WTC11 (cell line): ENCODE measurements around the gene ZNF709. TPM values are rescaled to one million over a fixed set of nuclear protein-coding genes. Genes with fewer than 3 reads are reported as not detected.
"Not testable (repeated sequence)": the region's sequence is repeated elsewhere in the genome, so short reads cannot be mapped to it uniquely, and the experiment has no call there.

Experiments
- ATAC-seq: fragments of 200-7000 bp; cut with Tn5 transposase; 2 replicates; pipeline ENCODE4 v1.10.0; 2021; ENCODE audit warnings: mild to moderate bottlenecking, moderate library complexity
- CTCF ChIA-PET: fragments of 300-600 bp; sonication (Branson Sonifier 250); formaldehyde crosslinking; loops from one replicate; lab custom pipeline; 2021; ENCODE audit warnings: antibody characterized with exemption; lab: Charles Lee
- POLR2A ChIA-PET: fragments of 350-600 bp; sonication (Branson Sonifier 250); formaldehyde crosslinking; loops from one replicate; lab custom pipeline; 2021; ENCODE audit warnings: antibody characterized with exemption; lab: Charles Lee
- DNase-seq: peaks from one replicate; pipeline ENCODE4 v3.0.0; 2021; ENCODE audit warnings: low spot score
- H3K27ac Mint-ChIP-seq: 2 replicates; pipeline ENCODE4 v1.8.0; 2021; ENCODE audit warnings: mixed read lengths
- H3K27me3 Mint-ChIP-seq: 2 replicates; pipeline ENCODE4 v1.8.0; 2021; ENCODE audit warnings: low read depth, mild to moderate bottlenecking, moderate library complexity, mixed read lengths
- H3K36me3 Mint-ChIP-seq: 2 replicates; pipeline ENCODE4 v1.8.0; 2021; ENCODE audit warnings: mixed read lengths
- H3K4me1 Mint-ChIP-seq: 2 replicates; pipeline ENCODE4 v1.8.0; 2022; ENCODE audit warnings: mixed read lengths
- H3K4me3 Mint-ChIP-seq: 2 replicates; pipeline ENCODE4 v1.8.0; 2021; ENCODE audit warnings: mild to moderate bottlenecking, moderate library complexity, mixed read lengths
- H3K9me3 Mint-ChIP-seq: 2 replicates; pipeline ENCODE4 v1.8.0; 2021; ENCODE audit warnings: mixed read lengths
- AFF4 ChIP-seq: sonication (generic); formaldehyde crosslinking; IDR thresholded peaks from 2 replicates; pipeline ENCODE4 v1.8.1; 2023; ENCODE audit warnings: mild to moderate bottlenecking, missing genetic modification reagents, borderline replicate concordance
- CBFB ChIP-seq: sonication (generic); formaldehyde crosslinking; IDR thresholded peaks from 2 replicates; pipeline ENCODE4 v1.8.1; 2022; ENCODE audit warnings: mild to moderate bottlenecking, low read depth, missing genetic modification reagents
- E2F1 ChIP-seq: sonication (generic); formaldehyde crosslinking; IDR thresholded peaks from 2 replicates; pipeline ENCODE4 v1.8.0; 2022; ENCODE audit warnings: mild to moderate bottlenecking, missing genetic modification reagents
- E2F4 ChIP-seq: sonication (generic); formaldehyde crosslinking; IDR thresholded peaks from 2 replicates; pipeline ENCODE4 v1.8.1; 2022; ENCODE audit warnings: low read depth, mild to moderate bottlenecking, moderate library complexity, missing genetic modification reagents, borderline replicate concordance
- E2F5 ChIP-seq: sonication (generic); formaldehyde crosslinking; IDR thresholded peaks from 2 replicates; pipeline ENCODE4 v1.8.1; 2022; ENCODE audit warnings: mild to moderate bottlenecking, moderate library complexity, missing genetic modification reagents
- EMX1 ChIP-seq: fragments of 250-450 bp; sonication (Bioruptor Pico); IDR thresholded peaks from 2 replicates; pipeline ENCODE4 v1.8.0; 2021; ENCODE audit warnings: mild to moderate bottlenecking
- GABPB1 ChIP-seq: sonication (generic); formaldehyde crosslinking; IDR thresholded peaks from 2 replicates; pipeline ENCODE4 v1.8.1; 2023; ENCODE audit warnings: mild to moderate bottlenecking, missing genetic modification reagents
- RELA ChIP-seq: sonication (generic); formaldehyde crosslinking; IDR thresholded peaks from 2 replicates; pipeline ENCODE4 v1.8.1; 2022; ENCODE audit warnings: missing genetic modification reagents, mild to moderate bottlenecking, borderline replicate concordance
- SP1 ChIP-seq: sonication (generic); formaldehyde crosslinking; conservative IDR thresholded peaks from 2 replicates; pipeline ENCODE4 v1.8.1; 2022; ENCODE audit warnings: missing genetic modification reagents
- TCF7 ChIP-seq: sonication (generic); formaldehyde crosslinking; IDR thresholded peaks from 2 replicates; pipeline ENCODE4 v1.8.0; 2022; ENCODE audit warnings: mild to moderate bottlenecking, low read depth, missing genetic modification reagents, moderate library complexity
- ZNF512 ChIP-seq: sonication (generic); formaldehyde crosslinking; IDR thresholded peaks from 2 replicates; pipeline ENCODE4 v1.8.1; 2022; ENCODE audit warnings: missing genetic modification reagents, borderline replicate concordance
- ZNF671 ChIP-seq: fragments of 250-450 bp; sonication (Bioruptor Pico); IDR thresholded peaks from 2 replicates; pipeline ENCODE4 v1.8.0; 2021; ENCODE audit warnings: mild to moderate bottlenecking
- total RNA-seq: library from RNA; stranded (reverse); gene quantifications from 3 replicates; pipeline ENCODE4 v1.2.3, GENCODE V29; 2021

Gene ZNF709
- total RNA-seq, 1 experiment from 2014 or later, result 3.0 TPM

- ChIA-PET CTCF (no interaction called here), POLR2A (no interaction called here)
- Mint-ChIP-seq H3K27ac (no peak overlapping the region), H3K36me3 (peaks cover 62% of the 10 kb centered on the region), H3K9me3 (peaks cover 50% of the 10 kb centered on the region), H3K4me3 (no peak overlapping the region), H3K27me3 (no peaks in the 10 kb centered on the region), H3K4me1 (peaks cover 2% of the 10 kb centered on the region; the same call in 1 of the 2 replicates)
- ATAC-seq, result no peak
- DNase-seq, result no peak
- TF ChIP-seq CBFB, result no peak
- no peak for TF ChIP-seq AFF4 (CRISPR knock-in tag)
- TF ChIP-seq GABPB1 (CRISPR knock-in tag), result no peak
- TF ChIP-seq EMX1 (CRISPR knock-in tag), result no peak
- no peak for TF ChIP-seq RELA (CRISPR knock-in tag)
- no peak for TF ChIP-seq E2F5
Observed at GRCh38 chr19:12425236-12425887, 59.3 kb downstream of the ZNF709 start.

GRCh38 chr19:12417273-12417672 is 67.3 kb downstream of the ZNF709 start:
- CTCF ChIA-PET, H3K4me3 Mint-ChIP-seq, H3K27ac Mint-ChIP-seq, ATAC-seq, H3K4me1 Mint-ChIP-seq, POLR2A ChIA-PET, DNase-seq, H3K27me3 Mint-ChIP-seq: not testable (repeated sequence)
- Mint-ChIP-seq H3K9me3 (peaks cover 50% of the 10 kb centered on the region), H3K36me3 (peaks cover 41% of the 10 kb centered on the region)

GRCh38 chr19:12411893-12412292 is 72.7 kb downstream of the ZNF709 start:
- Mint-ChIP-seq H3K27me3 (peaks cover 5% of the 10 kb centered on the region), H3K4me1 (no peaks in the 10 kb centered on the region), H3K4me3 (no peak overlapping the region), H3K36me3 (peaks cover 23% of the 10 kb centered on the region), H3K9me3 (peaks cover 39% of the 10 kb centered on the region), H3K27ac (no peak overlapping the region)
- ChIA-PET POLR2A (no interaction called here), CTCF (no interaction called here)
- ATAC-seq, result no peak
- DNase-seq, result no peak
- TF ChIP-seq TCF7, result no peak
- no peak for TF ChIP-seq ZNF512 (CRISPR knock-in tag)
- no peak for TF ChIP-seq SP1 (CRISPR knock-in tag)
- TF ChIP-seq ZNF671 (CRISPR knock-in tag), result no peak
- no peak for TF ChIP-seq E2F1
- no peak for TF ChIP-seq E2F4

Other genes with a start within 250 kb of the ZNF709 start
- 4.8 to 7.6 TPM (median 6.4 TPM) in 3 replicates for gene ZNF44, start 189.9 kb downstream of the ZNF709 start, total RNA-seq
- gene ZNF563, start 151.2 kb downstream of the ZNF709 start, total RNA-seq, result 4.5 to 5.6 TPM (median 4.5 TPM) in 3 replicates
- gene ZNF442, start 119.1 kb downstream of the ZNF709 start, total RNA-seq, result 1.9 to 4.0 TPM (median 2.4 TPM) in 3 replicates
- gene ZNF799, start 83.5 kb downstream of the ZNF709 start, total RNA-seq, result 3.7 to 4.4 TPM (median 4.0 TPM) in 3 replicates
- 7.0 to 8.0 TPM (median 7.1 TPM) in 3 replicates for gene ZNF443, start 43.8 kb downstream of the ZNF709 start, total RNA-seq
- gene ZNF564, start 66.7 kb upstream of the ZNF709 start, total RNA-seq, result 8.9 to 11.1 TPM (median 10.7 TPM) in 3 replicates
- gene ZNF490, start 126.0 kb upstream of the ZNF709 start, total RNA-seq, result 7.3 to 7.7 TPM (median 7.6 TPM) in 3 replicates
- 21.4 to 25.9 TPM (median 23.9 TPM) in 3 replicates for gene ZNF791, start 126.1 kb upstream of the ZNF709 start, total RNA-seq
- gene MAN2B1, start 181.9 kb upstream of the ZNF709 start, total RNA-seq, result 69.2 to 73.4 TPM (median 72.0 TPM) in 3 replicates
- 21.8 to 26.3 TPM (median 23.7 TPM) in 3 replicates for gene WDR83, start 182.0 kb upstream of the ZNF709 start, total RNA-seq
- gene DHPS, start 197.1 kb upstream of the ZNF709 start, total RNA-seq, result 93.3 to 115 TPM (median 104 TPM) in 3 replicates
- gene GNG14, start 203.2 kb upstream of the ZNF709 start, total RNA-seq, result not detected in 3 replicates
- 13.7 to 16.0 TPM (median 15.2 TPM) in 3 replicates for gene FBXW9, start 211.8 kb upstream of the ZNF709 start, total RNA-seq
- 90.9 to 105 TPM (median 94.4 TPM) in 3 replicates for gene TNPO2, start 239.1 kb upstream of the ZNF709 start, total RNA-seq
- 165 to 172 TPM (median 167 TPM) in 3 replicates for gene TRIR, start 249.9 kb upstream of the ZNF709 start, total RNA-seq